Measurements from ENCODE around the gene MC4R.

DNA sequence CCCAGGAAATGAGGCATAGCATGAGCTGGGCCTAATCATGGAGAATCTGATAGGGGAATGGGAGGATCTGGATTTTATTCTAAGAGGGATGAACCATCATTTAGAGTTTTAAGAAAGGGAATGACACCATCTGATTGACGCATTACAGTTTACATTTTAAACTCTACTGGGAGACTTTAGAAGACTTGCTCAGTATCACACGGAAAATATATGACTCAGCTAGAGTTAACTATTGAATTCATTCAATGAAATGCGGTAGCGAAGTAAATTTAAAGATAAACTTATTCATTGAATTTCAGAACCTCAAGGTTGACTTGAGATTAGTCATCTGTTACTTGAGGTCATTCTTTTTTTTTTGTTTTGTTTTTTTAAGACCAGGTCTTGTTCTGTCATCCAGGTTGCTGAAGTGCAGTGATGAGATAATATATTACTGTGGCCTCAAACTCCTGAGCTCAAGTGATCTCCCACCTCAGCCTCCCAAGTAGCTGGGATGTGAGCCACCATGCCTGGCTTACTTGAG is 25.0 kb downstream of the MC4R start:
- TF ChIP-seq, protein P1, sequence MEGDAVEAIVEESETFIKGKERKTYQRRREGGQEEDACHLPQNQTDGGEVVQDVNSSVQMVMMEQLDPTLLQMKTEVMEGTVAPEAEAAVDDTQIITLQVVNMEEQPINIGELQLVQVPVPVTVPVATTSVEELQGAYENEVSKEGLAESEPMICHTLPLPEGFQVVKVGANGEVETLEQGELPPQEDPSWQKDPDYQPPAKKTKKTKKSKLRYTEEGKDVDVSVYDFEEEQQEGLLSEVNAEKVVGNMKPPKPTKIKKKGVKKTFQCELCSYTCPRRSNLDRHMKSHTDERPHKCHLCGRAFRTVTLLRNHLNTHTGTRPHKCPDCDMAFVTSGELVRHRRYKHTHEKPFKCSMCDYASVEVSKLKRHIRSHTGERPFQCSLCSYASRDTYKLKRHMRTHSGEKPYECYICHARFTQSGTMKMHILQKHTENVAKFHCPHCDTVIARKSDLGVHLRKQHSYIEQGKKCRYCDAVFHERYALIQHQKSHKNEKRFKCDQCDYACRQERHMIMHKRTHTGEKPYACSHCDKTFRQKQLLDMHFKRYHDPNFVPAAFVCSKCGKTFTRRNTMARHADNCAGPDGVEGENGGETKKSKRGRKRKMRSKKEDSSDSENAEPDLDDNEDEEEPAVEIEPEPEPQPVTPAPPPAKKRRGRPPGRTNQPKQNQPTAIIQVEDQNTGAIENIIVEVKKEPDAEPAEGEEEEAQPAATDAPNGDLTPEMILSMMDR (conservative IDR thresholded peaks at IDR 0.05; ENCODE audit: low read depth, low read length) = no peak
- TF ChIP-seq CEBPB (IDR thresholded peaks at IDR 0.05; ENCODE audit: low read depth, low read length) = no peak
- no peak for TF ChIP-seq RFX5 (IDR thresholded peaks at IDR 0.05; ENCODE audit: low read depth, low read length)
- no peak for TF ChIP-seq SMC3 (IDR thresholded peaks at IDR 0.05; ENCODE audit: low read depth, low read length)
- TF ChIP-seq, protein P2, sequence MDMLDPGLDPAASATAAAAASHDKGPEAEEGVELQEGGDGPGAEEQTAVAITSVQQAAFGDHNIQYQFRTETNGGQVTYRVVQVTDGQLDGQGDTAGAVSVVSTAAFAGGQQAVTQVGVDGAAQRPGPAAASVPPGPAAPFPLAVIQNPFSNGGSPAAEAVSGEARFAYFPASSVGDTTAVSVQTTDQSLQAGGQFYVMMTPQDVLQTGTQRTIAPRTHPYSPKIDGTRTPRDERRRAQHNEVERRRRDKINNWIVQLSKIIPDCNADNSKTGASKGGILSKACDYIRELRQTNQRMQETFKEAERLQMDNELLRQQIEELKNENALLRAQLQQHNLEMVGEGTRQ (IDR thresholded peaks at IDR 0.05; ENCODE audit: low read depth, low read length) = no peak
- TF ChIP-seq POLR2A (IDR thresholded peaks at IDR 0.05; ENCODE audit: low read depth, low read length) = no peak
- no peak for TF ChIP-seq RCOR1 (IDR thresholded peaks at IDR 0.05; ENCODE audit: insufficient replicate concordance, low read length)
